ENCODE data around the gene GATB.

Gene GATB

GRCh38 chr4:151627491-151627890 is 133.3 kb downstream of the GATB start:
- H3K4me3 ChIP-seq (ENCODE audit: low read depth, low read length) = no peak overlapping the region
- DNase-seq (ENCODE audit: low read depth) = no peak
- TF ChIP-seq POLR2A (IDR thresholded peaks at IDR 0.05; ENCODE audit: extremely low read depth, insufficient read length) (no peak), MAX (IDR thresholded peaks at IDR 0.05; ENCODE audit: low read depth, low read length) (no peak), CTCF (IDR thresholded peaks at IDR 0.05; ENCODE audit: low read depth, low read length) (no peak), MYC (IDR thresholded peaks at IDR 0.05; ENCODE audit: low read depth, low read length) (no peak)

GRCh38 chr4:151626751-151627150 is 134.1 kb downstream of the GATB start:
- H3K4me3 ChIP-seq (ENCODE audit: low read depth, low read length) = no peak overlapping the region
- TF ChIP-seq POLR2A (IDR thresholded peaks at IDR 0.05; ENCODE audit: extremely low read depth, insufficient read length) (no peak), MYC (IDR thresholded peaks at IDR 0.05; ENCODE audit: low read depth, low read length) (no peak), MAX (IDR thresholded peaks at IDR 0.05; ENCODE audit: low read depth, low read length) (no peak), CTCF (IDR thresholded peaks at IDR 0.05; ENCODE audit: low read depth, low read length) (no peak)
- DNase-seq (ENCODE audit: low read depth) = no peak

GRCh38 chr4:151626228-151626627 is 134.6 kb downstream of the GATB start:
- no peak for DNase-seq (ENCODE audit: low read depth)
- TF ChIP-seq MYC (IDR thresholded peaks at IDR 0.05; ENCODE audit: low read depth, low read length) (no peak), CTCF (IDR thresholded peaks at IDR 0.05; ENCODE audit: low read depth, low read length) (no peak), POLR2A (IDR thresholded peaks at IDR 0.05; ENCODE audit: extremely low read depth, insufficient read length) (no peak), MAX (IDR thresholded peaks at IDR 0.05; ENCODE audit: low read depth, low read length) (no peak)
- no peak overlapping the region for H3K4me3 ChIP-seq (ENCODE audit: low read depth, low read length)

GRCh38 chr4:151624626-151625565 is 135.9 kb downstream of the GATB start:
- DNase-seq (ENCODE audit: low read depth) = no peak
- H3K4me3 ChIP-seq (ENCODE audit: low read depth, low read length) = no peak overlapping the region
- TF ChIP-seq CTCF (IDR thresholded peaks at IDR 0.05; ENCODE audit: low read depth, low read length) = no peak
- TF ChIP-seq MAX (IDR thresholded peaks at IDR 0.05; ENCODE audit: low read depth, low read length) = no peak
- TF ChIP-seq MYC (IDR thresholded peaks at IDR 0.05; ENCODE audit: low read depth, low read length) = no peak
- TF ChIP-seq POLR2A (IDR thresholded peaks at IDR 0.05; ENCODE audit: extremely low read depth, insufficient read length) = no peak

Data from NB4 (cell line).